GM12892 (cell line): ENCODE results near the gene UNC45A.

Experiments used
- POLR2A ChIP-seq: IDR thresholded peaks from 2 replicates; pipeline ENCODE4 v1.6.1; 2011; ENCODE audit warnings: low read depth, low read length, control low read depth
- TAF1 ChIP-seq: IDR thresholded peaks from 2 replicates; pipeline ENCODE4 v1.6.1; 2011; ENCODE audit warnings: low read depth, mild to moderate bottlenecking, control low read depth, low read length, borderline replicate concordance

- TF ChIP-seq POLR2A: no peak
- TF ChIP-seq TAF1: no peak
Measured at GRCh38 chr15:90933301-90933700, 1.8 kb upstream of the UNC45A start.
